Stimulated activated CD8-positive, alpha-beta memory T cell treated with anti-CD3 and anti-CD28 coated beads, Interleukin-7, amount 100 ng/mL, for 1 hour (primary cell): ENCODE results near the gene FRMD3.

Experiments
- DNase-seq, 2 donors: peaks; one replicate each; pipeline ENCODE4 v3.0.0-alpha.2; 2020; ENCODE audit warnings: low read depth in 2 of 2

FRMD3 gene

DNA sequence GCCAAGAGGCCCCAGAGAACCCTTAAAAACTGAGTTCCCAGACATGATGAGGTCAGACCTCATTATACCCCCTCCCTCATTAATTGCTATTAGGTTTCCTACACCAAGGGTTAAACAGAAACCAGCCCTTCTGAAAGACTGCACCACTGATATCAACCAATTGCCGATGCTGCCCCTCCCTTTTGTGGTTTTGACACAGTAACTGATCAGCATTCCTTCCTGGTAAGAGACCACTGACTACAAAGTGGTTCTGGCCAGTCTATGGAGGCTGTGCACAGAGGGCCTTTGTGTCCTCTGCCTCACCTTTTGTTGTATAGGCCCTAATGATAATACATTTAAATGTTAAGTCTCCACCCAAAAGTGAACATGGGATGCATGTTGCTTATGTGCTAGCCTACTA, 201.5 kb downstream of the FRMD3 start:
- no peak for DNase-seq

DNA sequence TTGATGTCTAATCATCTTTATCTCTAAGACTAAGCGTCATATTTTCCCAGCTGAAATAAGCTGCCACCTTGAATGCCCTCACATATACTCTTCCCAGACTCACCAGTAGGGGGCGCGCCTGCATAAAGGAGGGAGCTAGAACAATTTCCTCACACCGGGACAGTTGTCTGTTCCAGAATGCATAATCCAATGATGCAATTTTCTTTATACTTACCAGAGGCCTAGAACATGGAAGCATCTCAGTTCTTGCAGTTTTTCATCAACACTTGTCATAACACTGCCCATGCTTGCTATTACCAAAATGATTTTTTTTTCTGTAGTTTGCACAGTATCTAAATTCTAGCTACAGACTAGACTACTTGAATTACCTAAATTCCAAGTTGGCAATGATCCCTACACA, 203.9 kb downstream of the FRMD3 start:
- DNase-seq, result peak; percentile 18 to 46

DNA sequence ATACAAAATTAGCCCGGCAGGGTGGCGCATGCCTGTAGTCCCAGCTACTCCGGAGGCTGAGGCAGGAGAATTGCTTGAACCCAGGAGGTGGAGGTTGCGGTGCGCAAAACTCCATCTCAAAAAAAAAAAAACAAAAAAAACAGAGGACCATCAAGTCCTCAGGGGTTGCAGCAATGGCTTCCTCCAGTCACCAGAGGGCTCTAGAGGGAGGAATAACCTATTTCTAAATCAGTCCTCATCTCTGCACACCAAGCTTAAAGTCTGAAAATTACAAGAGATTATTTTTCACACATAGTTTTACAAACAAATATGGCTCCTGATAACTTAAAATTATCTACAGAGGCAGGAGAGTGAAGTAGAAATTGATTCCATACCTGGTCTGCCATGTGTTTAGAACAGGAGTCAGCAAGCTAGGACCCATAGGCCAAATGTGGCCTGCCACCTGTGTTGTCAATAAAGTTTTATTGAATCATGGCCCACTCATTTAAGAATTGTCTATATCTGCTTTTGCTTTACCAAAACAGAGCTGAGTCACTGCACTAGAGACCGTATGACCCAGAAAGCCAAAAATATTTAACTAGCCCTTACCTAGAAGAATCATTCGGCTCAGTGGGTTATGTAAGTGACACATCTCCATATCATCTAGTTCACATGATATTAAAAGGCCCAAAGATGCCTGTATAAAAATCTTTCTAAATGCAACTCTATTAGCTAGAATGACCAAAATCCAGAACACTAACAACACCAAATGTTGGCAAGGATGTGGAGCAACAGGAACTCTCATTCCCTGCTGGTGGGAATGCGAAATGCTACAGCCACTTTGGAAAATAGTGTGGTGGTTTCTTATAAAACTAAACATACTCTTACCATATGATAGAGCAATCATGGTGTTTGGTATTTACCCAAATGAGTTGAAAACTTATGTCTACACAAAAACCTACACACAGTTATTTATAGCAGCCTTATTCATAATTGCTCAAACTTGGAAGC, 207.7 kb downstream of the FRMD3 start:
- DNase-seq, result no peak

DNA sequence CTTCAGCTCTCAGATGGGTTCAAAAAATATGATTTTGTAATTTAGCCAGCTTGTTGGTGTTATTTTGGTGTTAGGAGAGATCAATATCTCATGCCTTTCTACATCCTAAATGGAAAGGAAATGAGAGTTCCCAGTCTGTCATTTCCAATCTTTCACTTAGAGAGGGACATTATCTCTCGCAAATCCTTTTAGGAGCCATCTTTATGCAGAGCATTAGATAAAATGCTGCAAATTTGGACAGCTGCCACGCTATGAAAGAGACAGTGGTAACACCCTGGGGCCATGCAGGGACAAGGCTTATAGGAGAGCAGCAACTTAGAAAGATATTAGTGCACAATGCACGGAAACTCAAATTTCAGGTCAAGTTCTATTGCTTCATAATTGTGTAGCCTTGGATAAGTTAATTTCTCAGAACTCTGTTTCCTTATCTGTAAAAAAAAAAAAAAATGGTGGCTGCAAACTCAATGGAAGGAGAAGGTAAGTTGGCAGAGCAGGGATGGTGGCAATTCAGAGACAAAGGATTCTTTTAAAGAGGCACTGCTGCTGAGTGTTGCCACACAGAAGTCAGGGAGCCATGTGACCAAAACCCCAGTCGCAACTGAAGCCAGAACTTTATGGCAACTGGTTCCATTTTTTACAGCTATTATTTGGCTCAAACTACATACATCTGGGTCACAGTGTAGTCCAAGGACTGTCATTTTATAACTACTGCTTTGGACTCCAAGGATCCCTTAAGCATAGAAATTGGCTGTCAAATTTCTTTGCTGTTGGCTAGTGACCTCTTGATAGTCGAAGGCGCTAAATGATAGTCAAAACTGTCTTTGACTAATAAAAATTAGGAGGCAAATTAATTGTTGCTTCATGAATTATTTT, 210.2 kb downstream of the FRMD3 start:
- no peak for DNase-seq

DNA sequence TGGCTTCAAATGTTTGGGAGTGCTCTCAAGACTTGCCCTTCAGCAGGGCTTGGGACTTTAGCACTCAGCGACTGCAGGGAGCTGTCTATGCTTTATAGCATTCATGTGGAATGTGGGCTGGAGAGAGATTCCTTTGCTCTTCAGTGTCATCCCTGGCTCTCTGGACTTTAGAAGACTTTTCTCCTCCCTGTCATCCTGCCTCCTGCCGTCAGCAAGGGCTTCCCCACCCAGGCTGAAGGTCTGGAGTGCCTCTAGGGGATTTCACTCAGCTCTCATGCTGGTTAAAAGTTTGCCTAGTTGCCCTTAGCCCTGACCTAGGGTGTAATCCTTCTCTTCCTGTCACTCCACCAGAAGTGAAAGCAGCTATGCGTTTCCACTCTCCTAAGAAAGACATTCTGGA, 210.9 kb downstream of the FRMD3 start:
- no peak for DNase-seq

DNA sequence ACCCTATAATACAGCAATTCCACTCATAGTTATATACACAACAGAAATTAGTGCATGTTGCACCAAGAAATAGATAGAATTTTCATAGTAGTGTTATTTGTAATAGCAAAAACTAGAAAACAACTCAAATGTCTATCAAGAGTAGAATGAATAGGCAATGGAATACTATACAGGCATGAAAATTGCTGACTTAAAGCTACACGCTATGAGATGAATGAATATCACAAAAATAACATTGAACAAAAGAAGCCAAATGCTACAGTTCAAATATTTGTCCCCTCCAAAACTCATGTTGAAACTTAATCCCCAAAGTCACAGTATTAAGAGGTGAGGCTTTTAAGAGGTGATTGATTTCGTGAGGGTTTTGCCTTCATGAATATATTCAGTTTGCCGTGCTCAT, 215.1 kb downstream of the FRMD3 start:
- no peak for DNase-seq

DNA sequence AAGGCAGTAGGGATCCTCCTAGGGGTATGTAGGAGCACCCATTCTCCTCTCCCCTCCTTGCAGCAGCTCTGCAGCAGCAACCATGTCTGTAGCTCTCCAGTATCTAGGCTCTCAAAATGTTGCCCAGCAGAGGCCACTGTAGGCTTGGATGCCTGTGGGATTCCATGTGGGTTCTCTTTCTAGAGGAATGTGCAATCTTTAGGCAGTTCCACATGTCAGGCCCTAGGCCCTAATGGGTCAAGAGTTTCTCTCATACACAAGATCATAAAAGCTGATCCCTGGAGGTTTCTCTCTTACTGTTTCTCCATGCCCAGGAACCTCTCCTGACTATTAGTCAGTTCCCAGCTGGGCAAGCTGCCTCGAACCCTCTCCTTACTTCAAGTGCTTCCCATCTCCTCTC, 215.8 kb downstream of the FRMD3 start:
- no peak for DNase-seq

DNA sequence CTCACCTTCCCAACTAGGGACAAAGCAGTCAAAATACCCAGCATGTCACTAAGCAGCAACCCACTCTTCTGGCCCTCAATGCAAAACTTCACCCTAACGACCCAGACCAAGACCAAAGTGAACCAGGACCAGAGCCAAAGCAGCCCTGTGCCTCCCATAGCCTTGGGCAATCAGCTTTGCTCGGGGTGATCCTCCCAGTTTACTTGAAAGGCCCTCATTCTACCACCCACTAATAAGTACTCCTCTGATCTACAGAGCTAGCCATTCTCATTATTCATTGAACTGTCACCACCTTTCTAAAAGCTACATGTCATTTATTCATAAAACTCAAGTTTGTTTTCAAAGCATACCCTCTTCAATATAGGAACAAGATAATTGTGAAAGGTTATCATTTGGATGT, 221.0 kb downstream of the FRMD3 start:
- no peak for DNase-seq

DNA sequence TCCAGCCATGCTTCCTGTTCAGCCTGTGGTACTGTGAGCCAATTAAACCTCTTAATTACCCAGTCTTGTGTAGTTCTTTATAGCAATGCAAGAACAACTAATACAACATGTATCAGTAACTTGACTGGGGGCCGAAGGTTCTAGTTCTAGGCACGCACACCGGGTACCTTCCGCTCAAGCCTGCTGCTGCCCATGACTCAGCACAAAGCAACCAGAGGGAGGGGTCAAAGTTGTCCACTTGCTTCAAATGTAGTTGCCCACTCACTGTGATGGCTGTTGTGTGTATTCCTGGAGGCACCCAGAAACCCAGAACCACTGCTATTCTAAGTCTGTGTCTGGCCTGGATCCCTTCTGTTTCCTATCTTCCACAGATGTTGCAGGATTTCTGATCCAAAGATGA, 222.6 kb downstream of the FRMD3 start:
- DNase-seq, result no peak

DNA sequence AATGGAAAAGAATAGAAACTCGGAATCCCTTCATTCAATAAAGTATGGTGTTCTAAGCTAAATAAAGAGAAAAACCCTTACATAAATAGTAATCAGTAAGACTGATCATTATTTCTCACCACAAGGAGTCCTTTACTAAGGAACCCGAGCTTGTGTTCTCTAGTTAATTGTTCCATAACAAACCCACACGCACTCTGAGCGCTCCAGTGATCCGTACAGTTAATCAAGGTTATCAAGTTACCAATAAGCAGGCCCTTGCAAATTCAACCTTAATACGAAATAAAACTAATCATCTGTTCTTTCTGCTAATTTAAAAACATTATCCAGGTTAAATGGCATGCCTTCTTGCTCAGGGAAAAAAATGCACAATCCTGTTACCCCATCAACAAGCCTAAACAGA, 224.4 kb downstream of the FRMD3 start:
- DNase-seq, result no peak

DNA sequence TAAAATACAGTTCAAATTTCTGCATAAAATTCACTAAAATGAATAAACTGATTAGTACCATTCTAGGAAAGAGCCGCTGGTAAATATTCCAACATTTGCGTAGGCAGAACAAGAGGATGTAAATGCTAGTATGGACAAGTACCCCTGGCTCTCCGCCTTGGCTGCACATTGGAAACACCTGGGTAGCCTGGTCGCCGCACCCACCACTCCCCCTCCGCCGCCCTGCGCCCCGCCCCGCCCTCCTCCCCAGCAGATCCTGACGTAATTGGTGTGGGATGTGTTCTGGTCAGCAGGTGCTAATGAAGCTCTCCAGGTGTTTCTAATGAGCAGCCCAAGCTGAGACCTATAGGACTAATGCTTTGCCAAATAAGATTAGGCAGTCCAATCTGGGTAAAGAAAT, 225.7 kb downstream of the FRMD3 start:
- no peak for DNase-seq

DNA sequence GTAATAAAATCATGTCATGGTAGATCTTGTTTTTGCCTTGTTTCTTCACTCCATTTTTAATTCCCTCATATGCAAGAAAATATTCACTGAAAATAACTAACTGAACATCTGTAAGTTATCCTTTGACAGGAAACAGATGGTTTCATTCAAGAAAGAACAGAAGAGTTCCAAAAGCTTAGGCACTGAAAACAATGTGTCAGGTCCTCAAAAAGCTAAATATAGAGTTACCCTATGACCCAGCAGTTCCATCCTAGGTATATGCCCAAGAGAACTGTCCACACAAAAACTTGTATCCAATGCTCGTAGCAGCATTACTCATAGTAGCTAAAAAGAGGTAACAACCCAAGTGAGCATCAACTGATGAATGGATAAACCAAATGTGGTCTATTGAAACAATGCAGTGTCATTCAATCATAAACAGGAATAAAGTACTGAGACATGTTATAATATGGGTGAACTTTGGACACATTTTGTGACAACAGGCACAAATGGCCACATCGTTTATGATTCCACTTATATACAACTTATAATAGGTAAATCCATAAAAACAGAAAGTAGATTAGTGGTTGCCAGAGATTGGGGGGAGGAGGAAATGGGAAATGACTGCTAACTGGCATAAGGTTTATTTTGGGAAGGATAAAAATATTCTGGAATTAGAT, 231.0 kb downstream of the FRMD3 start:
- DNase-seq, result no peak

DNA sequence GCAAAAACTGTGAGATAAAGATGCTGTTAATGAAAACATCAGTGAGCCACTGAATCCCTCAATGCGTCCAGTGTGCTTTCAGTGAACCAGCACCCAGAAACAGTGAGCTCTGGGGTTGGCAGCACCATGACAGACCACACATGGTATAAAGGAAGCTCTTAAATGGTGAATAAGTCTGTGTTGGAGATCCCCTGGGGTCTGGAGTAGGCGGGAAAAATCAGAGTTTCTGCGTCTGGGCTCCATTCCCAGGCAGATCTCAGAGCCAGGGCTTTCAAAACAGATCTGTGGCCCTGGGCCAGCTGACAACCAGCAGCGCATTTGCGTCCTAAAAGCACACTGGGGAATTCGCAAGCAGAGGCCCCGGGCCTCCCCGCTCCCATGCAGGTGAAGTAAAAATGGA, 233.5 kb downstream of the FRMD3 start:
- no peak for DNase-seq

DNA sequence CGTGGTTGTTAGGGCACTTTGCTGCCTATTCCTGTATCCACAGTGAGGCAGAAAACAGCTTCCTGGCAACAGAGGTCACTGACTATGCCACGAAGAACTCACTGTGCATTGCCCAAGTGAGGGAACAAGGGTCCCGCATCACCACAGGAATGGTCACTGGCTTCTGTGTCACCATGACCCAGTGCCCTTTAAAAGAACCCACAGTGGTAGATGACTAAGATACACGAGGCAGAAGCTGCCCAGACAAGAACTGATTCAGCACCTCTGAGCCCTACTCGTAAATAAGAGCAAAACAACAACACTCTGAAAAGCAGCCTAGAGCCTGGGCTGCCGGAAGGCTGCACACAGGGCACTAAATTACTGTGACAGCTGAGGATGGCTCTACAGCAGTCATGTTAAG, 238.6 kb downstream of the FRMD3 start:
- no peak for DNase-seq

DNA sequence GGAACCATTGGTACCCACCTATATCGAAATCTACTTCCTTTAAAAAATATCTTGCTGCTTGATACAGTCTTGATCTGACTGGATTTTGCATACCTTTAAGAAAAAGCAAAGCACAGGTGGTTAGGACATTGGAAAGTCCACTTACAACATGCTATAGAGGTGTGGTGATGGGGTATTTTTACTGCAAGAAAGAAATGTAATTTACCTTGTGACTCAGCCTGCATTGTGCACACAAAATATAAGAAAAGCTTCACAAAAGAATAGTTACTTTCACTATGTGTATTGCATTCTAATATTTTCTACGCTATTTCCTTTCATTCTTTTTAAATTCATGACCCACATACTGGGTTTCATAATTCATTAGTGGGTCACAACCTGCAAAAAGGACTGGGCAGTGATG, 239.1 kb downstream of the FRMD3 start:
- no peak for DNase-seq

DNA sequence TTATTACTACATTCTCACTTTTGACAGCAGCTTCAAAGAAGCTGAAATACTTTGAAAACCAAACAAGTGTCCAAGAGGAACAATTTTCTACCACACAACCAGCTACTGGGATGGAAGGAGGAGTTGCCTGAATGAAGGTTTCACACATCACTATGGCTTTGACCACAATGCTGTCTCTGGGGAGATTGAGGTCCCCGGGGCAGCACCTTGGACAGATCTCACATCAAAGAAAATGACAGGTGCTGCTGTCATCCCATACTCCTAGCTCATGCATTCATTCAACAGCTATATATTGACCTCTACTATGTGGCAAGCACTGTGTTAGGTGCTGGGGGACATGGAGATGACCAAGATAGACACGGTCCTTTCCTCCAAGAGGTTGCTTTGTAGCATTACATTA, 242.1 kb downstream of the FRMD3 start:
- DNase-seq, result no peak

DNA sequence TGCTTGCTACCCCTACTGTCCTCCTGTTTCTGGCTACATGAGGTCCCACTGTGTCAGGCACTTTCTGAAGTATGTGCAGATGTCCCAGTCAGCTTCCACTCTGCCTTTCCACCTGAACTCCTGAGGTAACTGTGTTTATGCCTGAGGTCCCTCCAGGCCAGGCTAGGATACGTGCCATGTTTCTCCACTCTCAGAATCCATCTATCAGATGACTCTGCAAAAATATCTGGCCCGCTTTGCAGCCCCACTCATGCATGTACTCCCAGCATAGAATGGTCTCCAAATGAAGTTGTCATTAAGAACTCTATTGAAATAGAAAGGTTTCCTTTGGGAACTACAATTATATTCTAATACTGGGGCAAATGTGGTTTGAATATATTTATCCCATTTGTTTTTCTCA, 243.4 kb downstream of the FRMD3 start:
- no peak for DNase-seq

DNA sequence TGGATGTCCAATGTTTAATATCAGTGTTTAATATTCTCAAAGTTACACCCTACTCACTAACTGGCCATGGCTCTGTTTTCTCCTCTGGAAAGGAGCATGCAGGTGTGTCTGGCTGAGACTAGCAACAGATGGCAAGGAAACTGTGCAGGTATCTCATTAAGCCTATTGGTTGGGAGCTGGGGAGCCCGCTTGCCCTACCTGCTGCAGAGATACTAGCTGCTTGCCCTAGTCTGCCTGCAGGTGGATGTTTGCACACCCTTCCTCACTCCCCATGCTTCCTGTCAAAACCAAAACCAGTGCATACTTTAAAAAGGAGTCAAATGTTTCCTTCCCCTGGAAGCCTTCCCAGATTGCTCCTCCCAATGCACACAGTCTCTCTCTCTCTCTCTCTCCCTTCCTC, 247.0 kb downstream of the FRMD3 start:
- DNase-seq, result no peak

DNA sequence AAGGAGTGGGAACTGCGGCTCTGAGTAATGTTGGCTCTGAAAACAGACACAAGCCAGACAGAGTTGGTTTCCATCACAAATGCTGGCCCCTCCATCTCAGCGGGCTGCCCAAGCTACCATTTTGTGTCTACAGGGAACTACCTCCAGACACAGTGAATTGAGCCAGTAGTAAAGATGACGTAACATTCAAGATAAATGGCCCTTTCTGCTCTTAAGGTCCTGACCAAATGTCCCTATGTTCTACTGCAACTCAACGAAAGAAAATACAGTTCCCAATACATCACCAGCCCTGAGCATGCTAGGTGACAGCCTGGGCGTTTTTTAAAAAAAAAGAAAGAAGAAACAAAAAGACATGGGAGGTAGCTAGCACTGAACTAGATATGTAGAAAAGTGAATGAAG, 247.5 kb downstream of the FRMD3 start:
- no peak for DNase-seq

DNA sequence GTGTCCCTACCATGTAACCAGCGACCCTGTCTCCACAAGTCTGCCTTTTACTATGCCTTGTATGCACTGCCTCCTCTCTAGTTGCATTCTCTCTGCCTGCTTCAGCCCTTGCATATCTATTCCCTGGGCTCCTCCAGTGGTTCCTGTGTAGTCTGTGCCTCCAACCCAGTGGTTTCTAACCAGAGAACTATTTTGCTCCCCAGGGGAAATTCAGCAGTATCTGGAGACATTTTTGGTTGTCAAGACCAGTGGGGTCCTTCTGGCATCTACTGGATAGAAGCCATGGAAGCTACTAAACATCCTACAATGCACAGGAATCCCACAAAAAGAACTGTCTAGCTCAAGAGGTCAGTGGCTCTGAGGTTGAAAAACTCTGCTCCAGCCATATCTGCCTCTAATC, 251.2 kb downstream of the FRMD3 start:
- no peak for DNase-seq

DNA sequence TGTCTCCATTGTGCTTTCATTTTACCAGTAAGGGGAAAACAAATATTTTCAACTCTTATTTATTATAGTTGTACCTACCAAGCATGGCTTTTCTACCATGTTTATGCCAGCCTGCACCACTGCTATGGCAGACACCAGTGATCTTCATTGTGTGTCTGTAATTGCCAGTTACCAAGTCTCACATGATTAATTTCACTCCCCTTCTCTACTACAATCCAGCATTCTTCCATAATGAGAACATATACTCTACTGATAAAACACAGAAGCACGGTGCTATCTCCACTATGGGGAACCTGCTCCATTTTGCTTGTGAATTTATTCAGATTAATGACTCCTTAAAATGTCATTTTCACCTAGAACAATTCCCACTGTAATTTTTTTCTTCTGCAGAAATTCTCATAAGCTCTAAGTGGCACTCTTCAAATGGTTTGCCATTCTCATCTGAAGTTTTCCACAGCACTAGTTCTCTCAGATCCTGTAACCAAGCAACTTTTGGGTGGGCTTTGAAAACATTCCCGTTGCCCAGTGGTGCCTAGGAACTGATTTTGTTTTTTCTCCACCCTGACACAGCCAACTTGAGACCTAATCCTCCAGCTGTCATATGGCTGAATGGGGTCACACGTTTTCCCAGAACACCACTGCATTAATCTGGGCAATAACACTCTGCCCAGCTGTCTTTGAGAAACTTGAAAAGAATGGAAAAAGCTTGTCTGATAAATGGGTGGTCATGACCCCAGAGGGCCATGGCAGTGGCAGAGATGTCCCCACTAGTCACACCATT, 252.6 kb downstream of the FRMD3 start:
- no peak for DNase-seq

DNA sequence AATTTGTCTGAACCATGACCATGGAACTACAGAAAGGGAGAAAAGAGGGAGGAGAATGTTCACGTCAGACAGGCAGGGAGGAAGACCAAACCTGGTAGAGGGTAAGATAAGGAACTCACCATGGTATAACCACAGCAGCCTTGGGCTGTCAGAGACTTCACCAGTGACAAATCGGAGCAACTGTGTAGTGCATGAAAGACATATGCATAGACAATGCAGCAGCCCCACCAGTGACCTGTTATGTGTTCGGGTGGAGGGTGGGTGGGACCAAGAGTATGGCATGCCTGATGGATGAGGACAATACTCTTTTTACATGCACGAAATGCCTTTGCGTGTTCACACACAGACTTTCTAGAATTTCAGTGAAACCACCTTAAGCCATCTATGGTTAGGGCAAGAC, 253.5 kb downstream of the FRMD3 start:
- DNase-seq, result no peak
